ENCODE measurements around the gene GNB1. TPM values are rescaled to one million over a fixed set of nuclear protein-coding genes. Genes with fewer than 3 reads are reported as not detected.

GNB1 gene
- total and polyA plus RNA-seq, 8 donors = 49.6 to 195 (median 125) TPM

DNA sequence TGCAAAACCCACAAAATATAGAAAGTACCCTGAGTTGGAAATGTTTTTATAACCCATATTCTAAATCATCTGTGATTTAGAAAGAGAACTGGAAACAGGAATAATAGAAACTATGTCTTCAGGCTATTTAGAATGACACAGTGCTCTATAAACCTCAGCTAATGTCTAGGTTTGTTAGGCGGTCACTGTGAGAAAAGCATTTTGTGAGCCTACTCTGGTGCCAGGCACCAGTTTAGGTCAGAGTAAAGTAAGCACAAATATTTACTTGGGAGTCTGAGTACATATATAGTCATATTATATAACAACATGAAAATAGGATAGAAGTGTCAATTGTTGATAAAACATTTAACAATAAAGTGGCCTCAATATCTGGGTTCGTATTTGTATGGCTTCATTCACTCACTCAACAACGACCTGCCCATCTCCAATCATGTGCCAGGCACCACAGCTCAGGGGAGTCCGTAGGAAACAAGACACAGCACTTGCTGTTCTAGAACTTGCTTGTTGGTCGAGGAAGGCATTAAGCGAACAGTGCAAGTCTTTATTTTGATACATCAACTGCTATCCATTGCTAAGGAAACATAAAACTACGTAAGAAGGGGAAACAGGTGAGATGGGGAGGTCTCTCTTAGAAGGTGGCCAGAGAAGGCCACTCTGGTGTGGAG lies 37.2 kb downstream of the GNB1 start:
- Histone ChIP-seq H3K9me3 (no peaks in the 10 kb centered on the region), H3K4me1 (peaks cover 33 to 83% (median 56%) of the 10 kb centered on the region in 4 donors), H3K27ac (peak overlapping the region in 3 of 5 donors; percentile 5 to 44 (median 20)), H3K27me3 (no peaks in the 10 kb centered on the region), H3K4me3 (no peak overlapping the region), H3K36me3 (peaks cover 0 to 4% (median 0%) of the 10 kb centered on the region in 4 donors)
- TF ChIP-seq POLR2AphosphoS5 (IDR thresholded peaks at IDR 0.05) (no peak), POLR2A (IDR thresholded peaks at IDR 0.05) (no peak), EP300 (IDR thresholded peaks at IDR 0.05) (no peak), CTCF (IDR thresholded peaks at IDR 0.05) (no peak)
- DNase-seq = no peak
- intact Hi-C loops (cut with DNase I; ENCODE audit: low total_unique reads) = no loop called here
- WGBS, 5 donors = 33 to 64% (median 45%) methylated on average over 7 of the region's 7 CpGs

- Histone ChIP-seq H3K27me3 (no peaks in the 10 kb centered on the region), H3K36me3 (peaks cover 0 to 4% (median 0%) of the 10 kb centered on the region in 4 donors), H3K27ac (peak overlapping the region in 1 of 5 donors; percentile 4), H3K4me1 (peaks cover 27 to 81% (median 55%) of the 10 kb centered on the region in 4 donors), H3K9me3 (no peaks in the 10 kb centered on the region), H3K4me3 (no peak overlapping the region)
- intact Hi-C loops (cut with DNase I; ENCODE audit: low total_unique reads) = no loop called here
- TF ChIP-seq EP300 (IDR thresholded peaks at IDR 0.05) = no peak
- no peak for TF ChIP-seq POLR2AphosphoS5 (IDR thresholded peaks at IDR 0.05)
- no peak for TF ChIP-seq CTCF (IDR thresholded peaks at IDR 0.05)
- no peak for TF ChIP-seq POLR2A (IDR thresholded peaks at IDR 0.05)
- no peak for DNase-seq
- WGBS, 5 donors = 78 to 85% (median 81%) methylated on average over 10 of the region's 10 CpGs
Measured at GRCh38 chr1:1852619-1853414, 38.1 kb downstream of the GNB1 start.

DNA sequence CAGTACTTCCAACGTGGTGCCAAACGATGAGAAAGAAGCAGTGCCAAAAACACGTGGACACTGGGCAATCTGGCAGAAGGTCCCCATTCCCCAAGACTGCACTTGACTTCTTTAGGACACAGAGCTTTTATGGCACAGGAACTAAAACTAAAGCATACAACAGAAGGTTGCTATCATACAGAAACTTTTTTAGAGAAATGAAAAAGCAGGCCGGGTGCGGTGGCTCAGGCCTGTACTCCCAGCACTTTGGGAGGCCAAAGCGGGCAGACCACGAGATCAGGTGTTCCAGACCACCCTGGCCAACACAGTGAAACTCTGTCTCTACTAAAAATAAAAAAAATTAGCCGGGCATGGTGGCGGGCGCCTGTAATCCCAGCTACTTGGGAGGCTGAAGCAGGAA lies 43.0 kb downstream of the GNB1 start:
- no peak overlapping the region for H3K4me3 ChIP-seq
- 73 to 78% (median 75%) methylated on average over 10 of the region's 10 CpGs for WGBS, 5 donors
- no peaks in the 10 kb centered on the region for H3K9me3 ChIP-seq
- no peak for DNase-seq
- peak overlapping the region in 4 of 5 donors; percentile 60 to 73 (median 68) for H3K27ac ChIP-seq
- no peak for TF ChIP-seq POLR2A (IDR thresholded peaks at IDR 0.05)
- TF ChIP-seq POLR2AphosphoS5 (IDR thresholded peaks at IDR 0.05) = no peak
- TF ChIP-seq CTCF (IDR thresholded peaks at IDR 0.05) = no peak
- no peak for TF ChIP-seq EP300 (IDR thresholded peaks at IDR 0.05)
- peaks cover 0 to 4% (median 0%) of the 10 kb centered on the region in 4 donors for H3K36me3 ChIP-seq
- no peaks in the 10 kb centered on the region for H3K27me3 ChIP-seq
- peaks cover 26 to 81% (median 59%) of the 10 kb centered on the region in 4 donors for H3K4me1 ChIP-seq
- intact Hi-C loops (cut with DNase I; ENCODE audit: low total_unique reads) = no loop called here

DNA sequence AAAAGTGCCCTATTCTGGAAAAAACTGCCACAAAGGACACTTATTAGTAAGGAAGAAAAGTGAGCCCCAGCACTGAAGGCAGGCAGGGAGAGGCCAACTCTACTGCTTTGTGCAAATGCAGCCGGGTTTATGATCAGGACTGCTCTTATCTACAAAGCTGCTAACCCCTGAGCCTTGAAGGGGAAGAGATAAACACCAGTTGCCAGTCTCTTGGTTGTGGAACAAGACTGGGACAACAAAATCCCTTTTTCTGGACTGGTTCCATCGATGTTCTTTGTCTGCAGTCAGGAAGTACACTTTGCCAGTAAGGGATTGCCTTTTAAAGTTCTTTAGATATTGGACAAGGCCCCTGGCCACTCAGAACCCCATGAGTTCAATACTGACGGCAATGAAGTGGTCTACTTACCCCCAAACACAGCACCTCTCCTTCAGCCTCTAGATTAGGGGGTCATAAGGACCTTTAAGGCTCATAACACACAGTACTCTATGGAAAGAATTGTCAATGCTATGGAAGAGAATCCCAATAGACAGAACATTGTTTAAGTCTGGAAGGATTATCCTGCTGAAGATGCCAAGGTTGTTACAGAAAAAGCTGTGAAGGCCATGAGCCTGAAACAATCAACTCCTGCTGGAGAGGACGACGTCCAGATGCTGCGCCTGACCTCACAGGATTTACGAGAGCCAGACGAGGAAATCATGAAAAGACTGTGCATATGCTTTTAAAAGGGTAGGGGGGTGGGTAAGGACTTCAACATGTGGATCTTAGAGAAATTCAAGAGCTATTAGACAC lies 43.6 kb downstream of the GNB1 start:
- H3K27ac ChIP-seq = peak overlapping the region; percentile 59 to 73 (median 64)
- no peaks in the 10 kb centered on the region for H3K9me3 ChIP-seq
- intact Hi-C loops (cut with DNase I; ENCODE audit: low total_unique reads) = no loop called here
- H3K27me3 ChIP-seq = no peaks in the 10 kb centered on the region
- no peak overlapping the region for H3K4me3 ChIP-seq
- H3K4me1 ChIP-seq = peaks cover 26 to 82% (median 61%) of the 10 kb centered on the region in 4 donors
- DNase-seq = peak; percentile 38 to 69
- WGBS, 5 donors = 35 to 62% (median 43%) methylated on average over 8 of the region's 8 CpGs
- peaks cover 0 to under 1% (median 0%) of the 10 kb centered on the region in 4 donors for H3K36me3 ChIP-seq
- TF ChIP-seq EP300 (IDR thresholded peaks at IDR 0.05) (no peak), POLR2AphosphoS5 (IDR thresholded peaks at IDR 0.05) (peak in 1 of 3 donors; percentile 33)
